KOPT-K1 (cell line): ENCODE results near the gene PGAP3.

ENCODE experiments used
- H3K27ac ChIP-seq: fragments of 200-600 bp; sonication (generic); 2 replicates; pipeline ENCODE4 v1.5.1; 2016; ENCODE audit warnings: antibody characterized with exemption, mild to moderate bottlenecking, low read depth, low read length; ENCODE audit not compliant: poor library complexity, severe bottlenecking
- H3K36me3 ChIP-seq: fragments of 200-600 bp; sonication (generic); 2 replicates; pipeline ENCODE4 v1.5.1; 2017; ENCODE audit warnings: antibody characterized with exemption, mild to moderate bottlenecking, low read length, moderate library complexity; ENCODE audit not compliant: insufficient read depth
- H3K9me3 ChIP-seq: fragments of 200-600 bp; sonication (generic); 2 replicates; pipeline ENCODE4 v1.5.1; 2017; ENCODE audit warnings: antibody characterized with exemption, low read length, mild to moderate bottlenecking; ENCODE audit not compliant: insufficient read depth, poor library complexity, severe bottlenecking

The PGAP3 gene

GRCh38 chr17:39687101-39687545, 734 bp downstream of the PGAP3 start:
- H3K27ac ChIP-seq, result peak overlapping the region; percentile 89
- no peaks in the 10 kb centered on the region for H3K9me3 ChIP-seq
- no peaks in the 10 kb centered on the region for H3K36me3 ChIP-seq

DNA sequence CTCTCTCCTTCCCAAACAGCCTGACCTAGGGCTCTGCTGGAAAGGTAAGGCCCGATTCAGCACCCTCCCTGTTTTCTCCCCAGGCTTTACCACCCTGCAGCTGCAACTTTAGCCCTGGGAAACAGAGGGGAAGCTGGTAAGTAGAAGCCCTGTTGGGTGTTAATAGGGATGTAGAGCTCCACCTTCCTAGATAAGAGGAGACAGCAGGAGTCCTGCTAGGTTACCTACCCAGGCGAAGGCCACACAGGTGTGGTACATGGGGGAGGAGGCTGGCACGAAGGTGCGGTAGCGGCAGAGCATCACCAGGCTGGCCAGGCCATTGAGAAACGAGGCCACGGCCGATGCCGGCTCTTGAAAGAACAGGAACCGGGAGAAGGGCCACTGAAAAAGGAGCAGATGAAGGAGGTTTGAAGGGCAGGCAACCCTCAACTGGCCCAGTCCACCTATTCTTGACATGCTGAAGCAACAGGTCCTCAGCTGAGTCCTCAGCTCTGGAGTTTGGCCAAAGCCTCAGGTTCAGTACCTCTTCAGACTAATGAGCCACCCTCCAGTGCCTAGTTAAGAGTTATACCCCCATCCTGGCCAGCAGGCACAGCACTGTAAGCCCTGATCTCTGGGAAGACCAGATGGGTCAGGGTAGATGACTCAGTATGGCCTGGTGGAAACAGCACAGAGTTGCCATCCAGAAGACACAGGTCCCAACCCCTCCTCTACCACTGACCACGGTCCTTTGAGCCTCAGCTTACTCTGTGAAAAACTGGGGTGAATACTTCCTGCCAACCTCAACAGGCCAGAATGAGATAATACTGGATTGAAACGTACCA, 3.3 kb downstream of the PGAP3 start:
- Histone ChIP-seq H3K36me3 (no peaks in the 10 kb centered on the region), H3K9me3 (no peaks in the 10 kb centered on the region), H3K27ac (no peak overlapping the region)

- H3K36me3 ChIP-seq, result no peaks in the 10 kb centered on the region
- no peaks in the 10 kb centered on the region for H3K9me3 ChIP-seq
- H3K27ac ChIP-seq, result no peak overlapping the region
Observed at GRCh38 chr17:39683295-39683939, 4.4 kb downstream of the PGAP3 start.

- Histone ChIP-seq H3K27ac (peak overlapping the region; percentile 93), H3K9me3 (no peaks in the 10 kb centered on the region), H3K36me3 (no peaks in the 10 kb centered on the region)
Observed at GRCh38 chr17:39679521-39680192, 8.2 kb downstream of the PGAP3 start.

GRCh38 chr17:39678340-39679116, 9.3 kb downstream of the PGAP3 start:
- Histone ChIP-seq H3K9me3 (no peaks in the 10 kb centered on the region), H3K36me3 (no peaks in the 10 kb centered on the region), H3K27ac (peak overlapping the region; percentile 93)

DNA sequence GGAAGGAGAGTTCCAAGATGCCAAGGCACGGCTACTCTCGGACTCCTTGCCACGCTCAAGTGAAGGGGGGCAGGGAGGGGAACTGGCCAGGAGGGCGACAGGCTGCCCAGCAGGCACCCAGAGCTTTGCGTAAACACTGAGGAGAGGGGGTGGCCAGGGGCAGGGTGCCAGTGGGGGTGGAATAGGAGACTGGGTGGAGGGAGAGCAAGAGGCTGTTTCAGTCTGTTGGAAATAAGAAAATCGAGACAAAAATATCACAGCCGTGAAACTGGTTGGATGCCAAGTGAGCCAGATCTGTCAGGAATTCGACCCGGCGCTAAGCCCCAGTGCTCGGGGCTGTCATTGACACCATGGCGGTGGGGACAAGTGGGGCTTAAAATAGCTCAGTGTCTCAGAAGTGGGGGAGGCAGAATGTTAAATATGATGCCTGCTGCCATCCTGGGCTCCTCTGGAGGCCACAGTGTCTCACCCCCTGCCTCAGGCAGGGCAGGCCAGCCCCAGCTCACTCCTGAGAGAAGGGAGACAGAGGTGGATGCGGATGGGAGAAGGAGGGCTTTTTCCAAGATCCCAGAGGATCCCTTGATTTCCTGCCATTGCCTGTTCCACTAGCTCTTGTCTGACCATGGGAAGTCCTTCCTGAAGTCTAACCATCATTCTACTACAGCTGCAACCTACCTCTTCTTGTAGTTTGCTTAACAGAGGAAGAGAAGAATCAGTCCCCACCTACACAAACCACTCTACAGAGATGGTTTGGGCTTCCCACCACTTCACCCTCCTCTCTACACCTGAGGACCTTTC, 10.1 kb downstream of the PGAP3 start:
- H3K9me3 ChIP-seq, result no peaks in the 10 kb centered on the region
- H3K27ac ChIP-seq, result peak overlapping the region; percentile 75
- no peaks in the 10 kb centered on the region for H3K36me3 ChIP-seq

GRCh38 chr17:39677072-39677471, 10.8 kb downstream of the PGAP3 start:
- peak overlapping the region; percentile 75 for H3K27ac ChIP-seq

GRCh38 chr17:39676198-39676819, 11.5 kb downstream of the PGAP3 start:
- no peaks in the 10 kb centered on the region for H3K9me3 ChIP-seq
- peak overlapping the region; percentile 75 for H3K27ac ChIP-seq
- no peaks in the 10 kb centered on the region for H3K36me3 ChIP-seq

More at GRCh38 chr17:39677072-39677471, 10.8 kb downstream of the PGAP3 start:
- Histone ChIP-seq H3K9me3 (no peaks in the 10 kb centered on the region), H3K36me3 (no peaks in the 10 kb centered on the region)

DNA sequence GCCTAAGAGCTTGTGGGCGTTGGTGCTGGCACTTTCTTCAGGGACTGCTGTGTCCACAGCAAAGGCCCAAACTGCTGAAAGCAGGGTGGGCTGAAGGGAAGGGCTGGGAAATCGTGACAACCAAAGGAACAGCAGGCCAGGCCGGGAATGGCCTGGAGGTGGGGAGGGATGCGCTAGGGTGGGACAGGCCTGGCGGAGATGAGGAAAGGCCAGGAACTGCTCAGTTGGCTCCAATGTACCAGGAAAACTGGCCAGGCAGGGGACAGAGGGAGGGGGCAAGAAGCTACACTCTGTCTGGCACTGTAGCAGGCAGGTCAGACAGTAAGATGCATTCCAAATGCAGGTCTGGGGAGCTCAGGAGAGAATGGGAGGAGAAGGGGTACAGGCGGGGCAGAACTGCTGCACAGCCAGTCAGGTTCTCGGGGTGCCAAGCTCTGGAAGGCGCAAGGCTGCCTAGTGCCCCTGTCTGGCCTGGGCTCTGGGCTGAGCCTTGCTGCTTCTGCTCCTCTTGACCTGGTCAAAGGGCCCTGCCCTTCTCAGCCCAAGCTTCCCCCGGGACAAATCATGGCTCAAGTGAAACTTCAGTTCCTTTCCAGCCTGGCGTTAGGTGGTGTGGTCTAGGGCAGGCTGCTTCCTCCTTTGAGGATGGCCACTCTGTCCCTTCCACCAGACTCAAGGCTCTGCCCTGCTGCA, 12.3 kb downstream of the PGAP3 start:
- H3K9me3 ChIP-seq, result no peaks in the 10 kb centered on the region
- peak overlapping the region; percentile 75 for H3K27ac ChIP-seq
- H3K36me3 ChIP-seq, result no peaks in the 10 kb centered on the region

DNA sequence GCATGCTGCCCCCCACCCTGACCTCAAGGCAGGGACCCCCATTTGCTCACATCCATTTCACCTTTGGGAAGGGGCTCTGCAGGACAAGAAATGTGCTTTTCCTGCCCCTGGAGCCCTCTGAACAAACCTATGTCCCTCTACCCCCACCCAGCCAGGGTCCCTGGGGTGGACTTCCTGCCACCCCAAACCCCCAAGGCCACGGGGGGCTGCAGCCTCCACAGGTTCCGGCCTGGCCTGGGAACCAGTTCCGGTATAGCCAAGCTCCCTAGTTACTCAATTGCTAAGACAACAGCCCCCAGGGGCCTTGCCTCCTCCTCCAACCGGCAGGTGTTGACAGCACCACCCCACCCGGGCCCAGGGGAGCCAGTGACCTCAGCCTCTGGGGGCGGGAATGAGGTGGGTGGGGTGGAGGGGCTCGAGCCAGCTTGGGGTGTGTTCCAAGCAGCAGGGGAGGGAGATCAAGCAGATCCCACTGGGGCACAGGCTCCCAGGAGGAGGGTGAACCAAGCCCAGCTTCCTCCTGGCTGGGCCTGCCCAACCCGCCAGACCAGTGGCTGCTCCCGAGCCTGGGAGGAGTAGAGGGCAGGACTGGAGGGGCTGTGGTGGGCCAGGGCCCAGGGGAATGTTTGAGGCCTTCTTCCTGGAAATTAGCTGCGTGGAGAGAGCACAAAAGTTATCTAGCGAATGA, 13.0 kb downstream of the PGAP3 start:
- peak overlapping the region; percentile 75 for H3K27ac ChIP-seq
- H3K36me3 ChIP-seq, result no peaks in the 10 kb centered on the region
- H3K9me3 ChIP-seq, result no peaks in the 10 kb centered on the region

GRCh38 chr17:39674179-39674578, 13.7 kb downstream of the PGAP3 start:
- no peak overlapping the region for H3K27ac ChIP-seq
- no peaks in the 10 kb centered on the region for H3K36me3 ChIP-seq
- H3K9me3 ChIP-seq, result no peaks in the 10 kb centered on the region

GRCh38 chr17:39673335-39674081, 14.3 kb downstream of the PGAP3 start:
- H3K36me3 ChIP-seq, result no peaks in the 10 kb centered on the region
- no peaks in the 10 kb centered on the region for H3K9me3 ChIP-seq
- H3K27ac ChIP-seq, result no peak overlapping the region
